Measurements from ENCODE around the gene PRKG1.

DNA sequence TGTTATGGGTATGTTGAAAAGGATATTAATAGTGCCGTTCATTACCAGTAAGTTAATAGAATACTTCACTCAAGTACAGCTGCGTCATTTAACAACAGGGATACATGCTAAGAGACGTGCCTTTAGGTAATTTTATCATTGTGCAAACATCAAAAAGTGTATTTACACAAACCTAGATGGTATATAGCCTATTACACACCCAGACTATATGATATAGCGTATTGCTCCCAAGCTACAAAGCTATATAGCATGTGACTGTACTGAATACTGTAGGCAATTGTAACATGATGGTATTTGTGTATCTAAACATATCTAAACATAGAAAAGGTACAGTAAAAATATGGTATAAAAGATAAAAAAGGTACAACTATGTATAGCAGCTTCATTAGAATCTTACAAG lies 11.1 kb upstream of the PRKG1 start:
- TF ChIP-seq, protein P1, sequence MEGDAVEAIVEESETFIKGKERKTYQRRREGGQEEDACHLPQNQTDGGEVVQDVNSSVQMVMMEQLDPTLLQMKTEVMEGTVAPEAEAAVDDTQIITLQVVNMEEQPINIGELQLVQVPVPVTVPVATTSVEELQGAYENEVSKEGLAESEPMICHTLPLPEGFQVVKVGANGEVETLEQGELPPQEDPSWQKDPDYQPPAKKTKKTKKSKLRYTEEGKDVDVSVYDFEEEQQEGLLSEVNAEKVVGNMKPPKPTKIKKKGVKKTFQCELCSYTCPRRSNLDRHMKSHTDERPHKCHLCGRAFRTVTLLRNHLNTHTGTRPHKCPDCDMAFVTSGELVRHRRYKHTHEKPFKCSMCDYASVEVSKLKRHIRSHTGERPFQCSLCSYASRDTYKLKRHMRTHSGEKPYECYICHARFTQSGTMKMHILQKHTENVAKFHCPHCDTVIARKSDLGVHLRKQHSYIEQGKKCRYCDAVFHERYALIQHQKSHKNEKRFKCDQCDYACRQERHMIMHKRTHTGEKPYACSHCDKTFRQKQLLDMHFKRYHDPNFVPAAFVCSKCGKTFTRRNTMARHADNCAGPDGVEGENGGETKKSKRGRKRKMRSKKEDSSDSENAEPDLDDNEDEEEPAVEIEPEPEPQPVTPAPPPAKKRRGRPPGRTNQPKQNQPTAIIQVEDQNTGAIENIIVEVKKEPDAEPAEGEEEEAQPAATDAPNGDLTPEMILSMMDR (IDR thresholded peaks at IDR 0.05) = no peak
- TF ChIP-seq POLR2A (IDR thresholded peaks at IDR 0.05) = no peak
